Activated T-helper 17 cell treated with anti-CD3 and anti-CD28 coated beads, Interleukin-2, amount 50 U/mL, for 72 hours (primary cell): ENCODE data around the gene CR1L. TPM values are rescaled to one million over a fixed set of nuclear protein-coding genes. Genes with fewer than 3 reads are reported as not detected.
"Not testable (repeated sequence)": the region's sequence is repeated elsewhere in the genome, so short reads cannot be mapped to it uniquely, and the experiment has no call there.

ENCODE experiments used
- ATAC-seq: fragments of 150-1000 bp; cut with Tn5 transposase; replicated peaks from 2 replicates; pipeline ENCODE4 v1.10.0; 2021; ENCODE audit warnings: mild to moderate bottlenecking, moderate library complexity
- H3K27ac Mint-ChIP-seq: one replicate; pipeline ENCODE4 v1.8.0; 2022; ENCODE audit warnings: mixed read lengths
- H3K27me3 Mint-ChIP-seq: one replicate; pipeline ENCODE4 v1.8.0; 2022; ENCODE audit warnings: mixed read lengths
- H3K36me3 Mint-ChIP-seq: one replicate; pipeline ENCODE4 v1.8.0; 2022; ENCODE audit warnings: low read depth, mild to moderate bottlenecking, mixed read lengths
- H3K4me1 Mint-ChIP-seq: one replicate; pipeline ENCODE4 v1.8.0; 2022; ENCODE audit warnings: mixed read lengths
- H3K4me3 Mint-ChIP-seq: one replicate; pipeline ENCODE4 v1.8.0; 2022; ENCODE audit warnings: mild to moderate bottlenecking, mixed read lengths
- H3K9me3 Mint-ChIP-seq: one replicate; pipeline ENCODE4 v1.8.0; 2022; ENCODE audit warnings: mixed read lengths
- total RNA-seq, 2 donors: library from RNA; stranded (reverse); gene quantifications; one replicate each; pipeline ENCODE4 v1.2.3, GENCODE V29; 2022

Gene CR1L
- total RNA-seq, 2 donors from 2014 or later, result 0.32 TPM; not detected in 1

GRCh38 chr1:207753611-207754010 lies 108.7 kb downstream of the CR1L start:
- no peaks in the 10 kb centered on the region for H3K9me3 Mint-ChIP-seq
- H3K4me3 Mint-ChIP-seq, result peak overlapping the region; percentile 100
- no peak overlapping the region for H3K27ac Mint-ChIP-seq
- H3K36me3 Mint-ChIP-seq, result peaks cover 29% of the 10 kb centered on the region
- peaks cover 43% of the 10 kb centered on the region for H3K4me1 Mint-ChIP-seq
- no peak for ATAC-seq
- H3K27me3 Mint-ChIP-seq, result no peaks in the 10 kb centered on the region

GRCh38 chr1:207754011-207754410 lies 109.1 kb downstream of the CR1L start:
- H3K9me3 Mint-ChIP-seq, result no peaks in the 10 kb centered on the region
- no peak overlapping the region for H3K27ac Mint-ChIP-seq
- H3K4me3 Mint-ChIP-seq, result peak overlapping the region; percentile 100
- H3K27me3 Mint-ChIP-seq, result no peaks in the 10 kb centered on the region
- peaks cover 41% of the 10 kb centered on the region for H3K4me1 Mint-ChIP-seq
- ATAC-seq, result no peak
- peaks cover 33% of the 10 kb centered on the region for H3K36me3 Mint-ChIP-seq

GRCh38 chr1:207754974-207755700 lies 110.2 kb downstream of the CR1L start:
- Mint-ChIP-seq H3K27me3 (no peaks in the 10 kb centered on the region), H3K27ac (peak overlapping the region; percentile 14), H3K9me3 (no peaks in the 10 kb centered on the region), H3K36me3 (peaks cover 44% of the 10 kb centered on the region), H3K4me1 (peaks cover 37% of the 10 kb centered on the region), H3K4me3 (peak overlapping the region; percentile 100)
- no peak for ATAC-seq

- Mint-ChIP-seq H3K27ac (peak overlapping the region; percentile 70), H3K27me3 (no peaks in the 10 kb centered on the region), H3K36me3 (peaks cover 54% of the 10 kb centered on the region), H3K4me1 (peaks cover 34% of the 10 kb centered on the region), H3K4me3 (peak overlapping the region; percentile 100), H3K9me3 (no peaks in the 10 kb centered on the region)
- ATAC-seq, result peak; percentile 47
These were observed 111.1 kb downstream of the CR1L start for GRCh38 chr1:207755846-207756693.

- Mint-ChIP-seq H3K27ac (no peak overlapping the region), H3K27me3 (no peaks in the 10 kb centered on the region), H3K4me3 (no peak overlapping the region), H3K36me3 (peaks cover 99% of the 10 kb centered on the region), H3K4me1 (peaks cover 6% of the 10 kb centered on the region), H3K9me3 (no peaks in the 10 kb centered on the region)
- no peak for ATAC-seq
These were observed 117.7 kb downstream of the CR1L start for GRCh38 chr1:207762622-207763021.

- peaks cover 6% of the 10 kb centered on the region for H3K4me1 Mint-ChIP-seq
- H3K4me3 Mint-ChIP-seq, result no peak overlapping the region
- no peak for ATAC-seq
- no peaks in the 10 kb centered on the region for H3K9me3 Mint-ChIP-seq
- H3K36me3 Mint-ChIP-seq, result peaks cover 99% of the 10 kb centered on the region
- no peaks in the 10 kb centered on the region for H3K27me3 Mint-ChIP-seq
- H3K27ac Mint-ChIP-seq, result no peak overlapping the region
These were observed 118.2 kb downstream of the CR1L start for GRCh38 chr1:207763091-207763490.

GRCh38 chr1:207763972-207764371 lies 119.0 kb downstream of the CR1L start:
- H3K4me1 Mint-ChIP-seq, result peaks cover 6% of the 10 kb centered on the region
- H3K4me3 Mint-ChIP-seq, result no peak overlapping the region
- H3K9me3 Mint-ChIP-seq, result no peaks in the 10 kb centered on the region
- H3K27ac Mint-ChIP-seq, result no peak overlapping the region
- no peak for ATAC-seq
- peaks cover 99% of the 10 kb centered on the region for H3K36me3 Mint-ChIP-seq
- no peaks in the 10 kb centered on the region for H3K27me3 Mint-ChIP-seq

- peak overlapping the region; percentile 43 for H3K27ac Mint-ChIP-seq
- H3K9me3 Mint-ChIP-seq, result no peaks in the 10 kb centered on the region
- ATAC-seq, result no peak
- H3K27me3 Mint-ChIP-seq, result no peaks in the 10 kb centered on the region
- no peak overlapping the region for H3K4me3 Mint-ChIP-seq
- H3K36me3 Mint-ChIP-seq, result peaks cover 96% of the 10 kb centered on the region
- peaks cover 6% of the 10 kb centered on the region for H3K4me1 Mint-ChIP-seq
These were observed 121.6 kb downstream of the CR1L start for GRCh38 chr1:207766569-207766968.

- ATAC-seq, H3K27me3 Mint-ChIP-seq, H3K4me3 Mint-ChIP-seq, H3K27ac Mint-ChIP-seq, H3K9me3 Mint-ChIP-seq: not testable (repeated sequence)
- H3K36me3 Mint-ChIP-seq, result peaks cover 96% of the 10 kb centered on the region
- peaks cover 13% of the 10 kb centered on the region for H3K4me1 Mint-ChIP-seq
These were observed 125.6 kb downstream of the CR1L start for GRCh38 chr1:207770514-207770913.

Other genes with a start within 250 kb of the CR1L start
- under 1 TPM in 1 of 2 donors, not detected in 1; 0.42 TPM for gene CR2, start 190.8 kb upstream of the CR1L start, total RNA-seq
- under 1 TPM; 0.17 to 0.19 TPM for gene CR1, start 149.0 kb upstream of the CR1L start, total RNA-seq
- gene CD46, start 106.9 kb downstream of the CR1L start, total RNA-seq, result 100 to 1,000 TPM in 1 of 2 donors, 10 to 100 TPM in 1; 94.5 to 111 TPM